IMR-90 (cell line): Measurements from ENCODE around the gene AP2B1. TPM values are rescaled to one million over a fixed set of nuclear protein-coding genes. Genes with fewer than 3 reads are reported as not detected.

Experiments
- ATAC-seq: fragments of 200-7000 bp; cut with Tn5 transposase; 2 replicates; pipeline ENCODE4 v1.9.1; 2020; ENCODE audit warnings: low read depth, mild to moderate bottlenecking, moderate library complexity
- BruUV-seq: library from RNA; stranded (reverse); fragments of 400-500 nt; replicated peaks from 2 replicates; lab custom pipeline; 2021; lab: Mats Ljungman, UMichigan
- CTCF ChIA-PET: fragments of 300-600 bp; formaldehyde crosslinking; extraction: SDS; loops from one replicate; lab custom pipeline; 2021; ENCODE audit warnings: antibody characterized with exemption; lab: Yijun Ruan, JAX
- POLR2A ChIA-PET: fragments of 300-600 bp; sonication (Branson Sonifier 250); formaldehyde crosslinking; loops from one replicate; lab custom pipeline; 2022; ENCODE audit warnings: antibody characterized with exemption; ENCODE audit not compliant: unreplicated experiment; lab: Charles Lee
- DNase-seq: peaks from one replicate; pipeline ENCODE4 v3.0.0; 2013
- H2AFZ ChIP-seq: replicated peaks from 2 replicates; pipeline ENCODE3; 2013; ENCODE audit warnings: low read length, mild to moderate bottlenecking; ENCODE audit not compliant: poor library complexity
- H2AK5ac ChIP-seq: 2 replicates; pipeline ENCODE4 v1.6.1; 2013; ENCODE audit warnings: low read depth, low read length, inconsistent platforms
- H2AK9ac ChIP-seq: replicated peaks from 2 replicates; pipeline ENCODE3; 2013; ENCODE audit warnings: mild to moderate bottlenecking, low read depth, low read length, moderate library complexity; ENCODE audit not compliant: poor library complexity
- H2BK120ac ChIP-seq: 2 replicates; pipeline ENCODE4 v1.6.1; 2013; ENCODE audit warnings: low read depth, low read length, inconsistent platforms
- H2BK15ac ChIP-seq: 3 replicates; pipeline ENCODE4 v1.6.1; 2013; ENCODE audit warnings: low read depth, low read length, inconsistent platforms
- H2BK20ac ChIP-seq: 2 replicates; pipeline ENCODE4 v1.6.1; 2013; ENCODE audit warnings: low read depth, mild to moderate bottlenecking, inconsistent platforms, low read length, moderate library complexity
- H2BK5ac ChIP-seq: 2 replicates; pipeline ENCODE4 v1.6.1; 2013; ENCODE audit warnings: mild to moderate bottlenecking, low read depth, low read length, inconsistent platforms; ENCODE audit not compliant: poor library complexity, severe bottlenecking
- H3K14ac ChIP-seq: replicated peaks from 2 replicates; pipeline ENCODE4 v1.6.1; 2013; ENCODE audit warnings: low read depth, low read length, inconsistent platforms
- H3K18ac ChIP-seq: 2 replicates; pipeline ENCODE4 v1.6.1; 2013; ENCODE audit warnings: low read depth, low read length, control low read depth
- H3K23ac ChIP-seq: 2 replicates; pipeline ENCODE4 v1.6.1; 2013; ENCODE audit warnings: low read depth, low read length, inconsistent platforms
- H3K27ac ChIP-seq: 2 replicates; pipeline ENCODE4 v1.5.1; 2013; ENCODE audit warnings: mild to moderate bottlenecking, control low read depth, low read length; ENCODE audit not compliant: insufficient read depth
- H3K27me3 ChIP-seq: 2 replicates; pipeline ENCODE4 v1.6.1; 2013; ENCODE audit warnings: low read length; ENCODE audit not compliant: control insufficient read depth, insufficient read depth
- H3K36me3 ChIP-seq: 2 replicates; pipeline ENCODE4 v1.6.1; 2013; ENCODE audit warnings: low read length, mixed read lengths; ENCODE audit not compliant: control insufficient read depth, insufficient read depth
- H3K4ac ChIP-seq: 2 replicates; pipeline ENCODE4 v1.6.1; 2013; ENCODE audit warnings: low read depth, low read length, inconsistent platforms
- H3K4me1 ChIP-seq: 2 replicates; pipeline ENCODE4 v1.6.1; 2013; ENCODE audit warnings: low read length, mixed read lengths; ENCODE audit not compliant: control insufficient read depth, insufficient read depth
- H3K4me2 ChIP-seq: 2 replicates; pipeline ENCODE4 v1.6.1; 2013; ENCODE audit warnings: low read depth, mild to moderate bottlenecking, control low read depth, low read length, moderate library complexity
- H3K4me3 ChIP-seq: 2 replicates; pipeline ENCODE4 v1.5.1; 2013; ENCODE audit warnings: low read depth, mild to moderate bottlenecking, control low read depth, low read length, moderate library complexity; ENCODE audit not compliant: insufficient read depth
- H3K56ac ChIP-seq: 2 replicates; pipeline ENCODE4 v1.6.1; 2013; ENCODE audit warnings: low read length, inconsistent platforms; ENCODE audit not compliant: insufficient read depth; ENCODE audit errors: extremely low read depth
- H3K79me1 ChIP-seq, 2 experiments: 2 replicates each; pipeline ENCODE4 v1.6.1; 2013; ENCODE audit warnings: low read length in 2 of 2, inconsistent platforms in 1 of 2, low read depth in 1 of 2
- H3K9ac ChIP-seq: 2 replicates; pipeline ENCODE4 v1.6.1; 2013; ENCODE audit warnings: low read depth, low read length, control low read depth
- H3K9me1 ChIP-seq: 2 replicates; pipeline ENCODE4 v1.6.1; 2013; ENCODE audit warnings: low read length, inconsistent platforms; ENCODE audit not compliant: insufficient read depth
- H3K9me3 ChIP-seq: 2 replicates; pipeline ENCODE4 v1.6.1; 2013; ENCODE audit warnings: low read length; ENCODE audit not compliant: control insufficient read depth, insufficient read depth
- H4K20me1 ChIP-seq: 2 replicates; pipeline ENCODE4 v1.6.1; 2013; ENCODE audit warnings: low read length, inconsistent platforms; ENCODE audit not compliant: insufficient read depth
- H4K5ac ChIP-seq: 2 replicates; pipeline ENCODE4 v1.6.1; 2013; ENCODE audit warnings: mild to moderate bottlenecking, low read depth, low read length, control low read depth
- H4K8ac ChIP-seq, 2 experiments: 2 replicates each; pipeline ENCODE4 v1.6.1; 2013; ENCODE audit warnings: low read depth in 2 of 2, low read length in 2 of 2, control low read depth in 1 of 2, inconsistent platforms in 1 of 2
- H4K91ac ChIP-seq: 2 replicates; pipeline ENCODE4 v1.6.1; 2013; ENCODE audit warnings: low read depth, low read length, inconsistent platforms; ENCODE audit not compliant: insufficient read depth
- BHLHE40 ChIP-seq: fragments of 150-350 bp; IDR thresholded peaks from 2 replicates; pipeline ENCODE4 v1.6.1; 2016; ENCODE audit warnings: mild to moderate bottlenecking, low read depth, low read length
- CEBPB ChIP-seq: IDR thresholded peaks from 2 replicates; pipeline ENCODE4 v1.6.1; 2012; ENCODE audit warnings: low read depth, low read length, improper control_type of control experiment
- CHD1 ChIP-seq: IDR thresholded peaks from 2 replicates; pipeline ENCODE4 v1.6.1; 2012; ENCODE audit warnings: low read depth, low read length, improper control_type of control experiment
- ELK1 ChIP-seq: fragments of 150-350 bp; IDR thresholded peaks from 2 replicates; pipeline ENCODE4 v1.6.1; 2016; ENCODE audit warnings: low read depth, mild to moderate bottlenecking, low read length, moderate library complexity, borderline replicate concordance
- FOS ChIP-seq: fragments of 150-350 bp; IDR thresholded peaks from 2 replicates; pipeline ENCODE4 v1.6.1; 2016; ENCODE audit warnings: low read depth, low read length
- MAFK ChIP-seq: IDR thresholded peaks from 2 replicates; pipeline ENCODE4 v1.6.1; 2012; ENCODE audit warnings: low read depth, low read length, improper control_type of control experiment
- MAZ ChIP-seq: IDR thresholded peaks from 2 replicates; pipeline ENCODE4 v1.6.1; 2012; ENCODE audit warnings: low read depth, mild to moderate bottlenecking, low read length, improper control_type of control experiment, moderate library complexity, borderline replicate concordance
- MXI1 ChIP-seq: IDR thresholded peaks from 2 replicates; pipeline ENCODE4 v1.6.1; 2012; ENCODE audit warnings: low read depth, mild to moderate bottlenecking, low read length, moderate library complexity, borderline replicate concordance
- NFE2L2 ChIP-seq: fragments of 150-350 bp; IDR thresholded peaks from 2 replicates; pipeline ENCODE4 v1.6.1; 2016; ENCODE audit warnings: low read depth, mild to moderate bottlenecking, low read length
- POLR2A ChIP-seq: IDR thresholded peaks from 2 replicates; pipeline ENCODE4 v1.6.1; 2012; ENCODE audit warnings: mild to moderate bottlenecking, low read depth, low read length
- RAD21 ChIP-seq: IDR thresholded peaks from 2 replicates; pipeline ENCODE4 v1.6.1; 2012; ENCODE audit warnings: low read length, improper control_type of control experiment
- RCOR1 ChIP-seq: IDR thresholded peaks from 2 replicates; pipeline ENCODE4 v1.6.1; 2012; ENCODE audit warnings: mild to moderate bottlenecking, low read length, improper control_type of control experiment; ENCODE audit not compliant: insufficient replicate concordance
- RFX5 ChIP-seq: IDR thresholded peaks from 2 replicates; pipeline ENCODE4 v1.8.0; 2012; ENCODE audit warnings: low read depth, mild to moderate bottlenecking, low read length, moderate library complexity
- SMC3 ChIP-seq: fragments of 150-350 bp; IDR thresholded peaks from 2 replicates; pipeline ENCODE4 v1.6.1; 2016; ENCODE audit warnings: low read depth, mild to moderate bottlenecking, antibody characterized with exemption, low read length, moderate library complexity
- USF2 ChIP-seq: fragments of 150-350 bp; IDR thresholded peaks from 2 replicates; pipeline ENCODE4 v1.6.1; 2017; ENCODE audit warnings: mild to moderate bottlenecking, antibody characterized with exemption, low read length, low read depth
- WGBS, 2 experiments: methylation state at CpG; one replicate each; pipeline versions ENCODE4 v1.1.5 to v1.1.7; 2013; ENCODE audit warnings: missing lambda C conversion rate in 2 of 2; ENCODE audit not compliant: insufficient read length in 1 of 2; ENCODE audit errors: extremely low coverage in 2 of 2; 5-methylcytosine and 5-hydroxymethylcytosine counted together
- dilution Hi-C: fragments of 300-500 bp; cut with HindIII; formaldehyde crosslinking; loops from one replicate; pipeline ENCODE4 v1.14.3; 2018; ENCODE audit warnings: low sequenced_read_pairs; ENCODE audit not compliant: unreplicated experiment
- in situ Hi-C: fragments of 300-500 bp; cut with MboI; formaldehyde crosslinking; loops from 3 replicates; pipeline ENCODE4 v1.14.3; 2019; ENCODE audit warnings: low sequenced_read_pairs, inconsistent platforms, mixed read lengths
- intact Hi-C: fragments of 100-400 bp; cut with micrococcal nuclease; formaldehyde crosslinking; loops from 2 replicates; pipeline ENCODE4 v1.10.0; 2022
- polyA plus RNA-seq, 3 experiments: library from polyadenylated mRNA; depleted of rRNA; stranded (reverse); fragments of >200 nt; gene quantifications; 2 replicates each; pipeline ENCODE4 v1.2.3, GENCODE V29; 2012; ENCODE audit warnings: low replicate concordance in 1 of 3
- total RNA-seq: library from RNA; depleted of rRNA; stranded (reverse); fragments of >200 nt; gene quantifications from 2 replicates; pipeline ENCODE4 v1.2.3, GENCODE V29; 2012
- TF ChIP-seq, protein P1 (sequence below): conservative IDR thresholded peaks from 2 replicates; pipeline ENCODE4 v1.5.1; 2012; ENCODE audit warnings: mild to moderate bottlenecking, low read depth, low read length, improper control_type of control experiment

The AP2B1 gene
- total and polyA plus RNA-seq, 2 of the 4 experiments (the other 2 are of a cell fraction): 102 to 125 TPM

DNA sequence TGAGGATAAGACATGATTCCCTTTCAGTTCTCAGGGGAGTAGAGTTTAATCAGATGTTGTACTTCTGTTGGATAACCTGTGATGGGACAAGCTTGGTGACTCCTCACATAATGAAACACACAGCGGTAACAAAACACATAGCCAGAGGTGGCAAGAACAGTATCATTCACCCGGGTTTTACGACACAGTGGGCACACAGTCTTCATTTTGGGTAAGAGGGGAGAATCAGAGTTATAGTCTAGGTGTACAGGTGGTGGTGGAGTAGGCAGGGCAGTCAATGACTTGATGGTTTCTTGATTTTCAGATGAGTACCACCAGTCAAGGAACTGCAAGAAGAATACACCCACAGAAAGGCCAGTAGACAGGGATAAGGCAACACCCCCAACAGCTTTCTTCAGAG, 11.4 kb upstream of the AP2B1 start:
- POLR2A ChIA-PET: no interaction called here
- dilution Hi-C loops: no loop called here
- H3K23ac ChIP-seq: no peak overlapping the region
- in situ Hi-C loops: loop anchor here (25.0 kb wide), 1 partner anchor 588 kb away; the partner anchor contains the start of gene LIG3
- no peaks in the 10 kb centered on the region for H3K27me3 ChIP-seq
- intact Hi-C loops: no loop called here
- no peak for DNase-seq
- H2AK9ac ChIP-seq: no peak overlapping the region
- CTCF ChIA-PET: no interaction called here
- no peaks in the 10 kb centered on the region for H4K20me1 ChIP-seq
- WGBS, 2 experiments: no CpG with 5 or more reads among the region's 3 CpGs
- H3K36me3 ChIP-seq: peaks cover 6% of the 10 kb centered on the region
- no peak for ATAC-seq
- no peak overlapping the region for H3K4ac ChIP-seq
- no peak overlapping the region for H3K4me2 ChIP-seq
- H3K9me1 ChIP-seq: peaks cover 8% of the 10 kb centered on the region; the same call in 1 of the 2 replicates
- H3K14ac ChIP-seq: no peak overlapping the region
- no peak overlapping the region for H3K9ac ChIP-seq
- no peak overlapping the region for H2BK120ac ChIP-seq
- H4K8ac ChIP-seq: no peak overlapping the region
- peaks cover 2% of the 10 kb centered on the region for H3K4me1 ChIP-seq
- no peak overlapping the region for H2AK5ac ChIP-seq
- H4K91ac ChIP-seq: no peak overlapping the region
- no peak overlapping the region for H3K27ac ChIP-seq
- no peak overlapping the region for H2BK15ac ChIP-seq
- no peak overlapping the region for H2AFZ ChIP-seq
- no peak overlapping the region for H4K5ac ChIP-seq
- no peak overlapping the region for H2BK20ac ChIP-seq
- H2BK5ac ChIP-seq: no peak overlapping the region
- BruUV-seq: no TSS peak
- no peak overlapping the region for H3K18ac ChIP-seq
- no peaks in the 10 kb centered on the region for H3K9me3 ChIP-seq
- peaks cover 28 to 32% of the 10 kb centered on the region in 2 experiments for H3K79me1 ChIP-seq
- no peak overlapping the region for H3K56ac ChIP-seq
- no peak overlapping the region for H3K4me3 ChIP-seq
- TF ChIP-seq MXI1 (no peak), CHD1 (no peak), RAD21 (no peak), BHLHE40 (no peak), MAFK (no peak), USF2 (no peak), POLR2A (no peak), CEBPB (no peak), NFE2L2 (no peak), FOS (no peak), MAZ (no peak), SMC3 (no peak), ELK1 (no peak), RCOR1 (no peak), RFX5 (no peak)
- TF ChIP-seq, protein P1, sequence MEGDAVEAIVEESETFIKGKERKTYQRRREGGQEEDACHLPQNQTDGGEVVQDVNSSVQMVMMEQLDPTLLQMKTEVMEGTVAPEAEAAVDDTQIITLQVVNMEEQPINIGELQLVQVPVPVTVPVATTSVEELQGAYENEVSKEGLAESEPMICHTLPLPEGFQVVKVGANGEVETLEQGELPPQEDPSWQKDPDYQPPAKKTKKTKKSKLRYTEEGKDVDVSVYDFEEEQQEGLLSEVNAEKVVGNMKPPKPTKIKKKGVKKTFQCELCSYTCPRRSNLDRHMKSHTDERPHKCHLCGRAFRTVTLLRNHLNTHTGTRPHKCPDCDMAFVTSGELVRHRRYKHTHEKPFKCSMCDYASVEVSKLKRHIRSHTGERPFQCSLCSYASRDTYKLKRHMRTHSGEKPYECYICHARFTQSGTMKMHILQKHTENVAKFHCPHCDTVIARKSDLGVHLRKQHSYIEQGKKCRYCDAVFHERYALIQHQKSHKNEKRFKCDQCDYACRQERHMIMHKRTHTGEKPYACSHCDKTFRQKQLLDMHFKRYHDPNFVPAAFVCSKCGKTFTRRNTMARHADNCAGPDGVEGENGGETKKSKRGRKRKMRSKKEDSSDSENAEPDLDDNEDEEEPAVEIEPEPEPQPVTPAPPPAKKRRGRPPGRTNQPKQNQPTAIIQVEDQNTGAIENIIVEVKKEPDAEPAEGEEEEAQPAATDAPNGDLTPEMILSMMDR: no peak
